Muscle layer of colon (tissue), 2 donors: ENCODE data around the gene FAM13C.

ENCODE experiments used
- H3K27ac ChIP-seq: one replicate; pipeline ENCODE4 v1.7.0; 2013; ENCODE audit warnings: low read depth, mild to moderate bottlenecking, low read length, moderate library complexity
- H3K27me3 ChIP-seq, 2 donors: one replicate each; pipeline ENCODE4 v1.7.0; 2013; ENCODE audit warnings: low read length in 2 of 2, mild to moderate bottlenecking in 2 of 2; ENCODE audit not compliant: insufficient read depth in 2 of 2, control insufficient read depth in 1 of 2
- H3K36me3 ChIP-seq: one replicate; pipeline ENCODE4 v1.7.0; 2013; ENCODE audit warnings: mild to moderate bottlenecking, low read length; ENCODE audit not compliant: insufficient read depth
- H3K4me1 ChIP-seq: one replicate; pipeline ENCODE4 v1.7.0; 2013; ENCODE audit warnings: mild to moderate bottlenecking, low read length; ENCODE audit not compliant: insufficient read depth
- H3K4me3 ChIP-seq, 2 donors: one replicate each; pipeline ENCODE4 v1.7.0; 2013; ENCODE audit warnings: low read length in 2 of 2, low read depth in 1 of 2, mild to moderate bottlenecking in 1 of 2, moderate library complexity in 1 of 2
- H3K9ac ChIP-seq: one replicate; pipeline ENCODE4 v1.7.0; 2013; ENCODE audit warnings: low read length
- H3K9me3 ChIP-seq: one replicate; pipeline ENCODE4 v1.7.0; 2013; ENCODE audit warnings: mild to moderate bottlenecking, low read length
- donor health status: abdominal sarcoma.
- donor health status: Adenocarcinoma of cecum.

The FAM13C gene

DNA sequence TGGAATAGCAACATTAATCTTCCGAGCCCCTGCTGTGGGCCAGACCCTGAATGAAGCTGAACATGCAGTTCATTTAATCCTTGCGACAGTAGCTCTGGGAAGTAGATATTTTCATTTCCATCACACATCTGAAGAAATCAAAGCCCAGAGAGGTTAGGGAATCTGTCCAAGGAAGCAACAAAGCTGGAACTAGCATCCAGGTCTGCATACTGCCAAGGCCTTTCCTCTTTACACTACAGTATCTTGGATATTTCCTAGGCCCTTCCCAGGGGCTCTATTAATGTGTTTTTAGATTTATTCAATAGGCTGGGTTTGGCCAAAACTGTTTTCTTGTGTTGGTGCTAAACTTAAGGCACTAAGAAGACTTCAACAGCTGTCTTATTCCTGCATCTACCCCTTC is 48.1 kb downstream of the FAM13C start:
- no peaks in the 10 kb centered on the region for H3K9me3 ChIP-seq
- H3K4me3 ChIP-seq, result no peak overlapping the region
- H3K9ac ChIP-seq, result no peak overlapping the region
- H3K27ac ChIP-seq, result no peak overlapping the region
- peaks cover 32% of the 10 kb centered on the region for H3K4me1 ChIP-seq
- H3K27me3 ChIP-seq, result no peaks in the 10 kb centered on the region
- H3K36me3 ChIP-seq, result no peaks in the 10 kb centered on the region

DNA sequence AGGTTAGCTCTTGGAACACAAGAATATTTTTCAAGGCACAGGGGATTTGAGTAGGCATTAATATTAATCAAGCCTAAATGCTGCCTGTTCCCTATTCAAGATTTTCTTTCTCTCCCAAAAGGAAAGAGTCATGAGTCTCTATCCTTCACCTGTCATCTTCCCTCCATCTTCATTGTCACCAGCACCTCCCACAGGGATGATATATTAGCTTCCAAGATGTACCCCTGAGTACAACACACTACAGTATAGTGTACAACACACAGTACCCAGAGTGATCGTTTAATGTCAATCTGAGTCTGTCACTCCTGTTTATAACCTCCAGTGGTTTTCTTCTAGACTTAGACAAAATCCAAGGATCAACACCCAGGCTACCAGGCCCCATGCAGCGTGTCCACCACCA is 50.1 kb downstream of the FAM13C start:
- no peaks in the 10 kb centered on the region for H3K9me3 ChIP-seq
- no peak overlapping the region for H3K4me3 ChIP-seq
- peaks cover 24% of the 10 kb centered on the region for H3K4me1 ChIP-seq
- no peak overlapping the region for H3K27ac ChIP-seq
- no peak overlapping the region for H3K9ac ChIP-seq
- H3K27me3 ChIP-seq, result no peaks in the 10 kb centered on the region
- no peaks in the 10 kb centered on the region for H3K36me3 ChIP-seq

DNA sequence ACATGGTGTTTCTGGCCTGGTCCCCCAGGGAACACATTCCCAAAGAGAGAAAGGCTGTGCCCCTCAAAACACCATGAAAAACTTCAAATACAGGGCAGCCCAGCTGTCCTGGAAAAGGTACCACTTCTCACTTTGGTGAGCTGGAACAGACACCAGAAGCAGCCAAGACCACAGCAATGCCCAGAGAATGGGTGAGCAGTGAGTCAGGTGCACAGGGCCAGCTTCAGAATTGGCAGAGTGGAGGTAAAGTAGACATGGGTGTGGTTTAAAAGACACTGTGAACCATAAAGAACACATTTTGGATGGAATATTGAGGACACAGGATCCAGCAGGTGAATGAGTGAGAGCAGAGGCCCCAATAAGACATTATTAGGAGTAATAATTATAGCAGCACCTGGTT is 51.3 kb downstream of the FAM13C start:
- Histone ChIP-seq H3K4me1 (peaks cover 24% of the 10 kb centered on the region), H3K27me3 (no peaks in the 10 kb centered on the region), H3K4me3 (no peak overlapping the region)

DNA sequence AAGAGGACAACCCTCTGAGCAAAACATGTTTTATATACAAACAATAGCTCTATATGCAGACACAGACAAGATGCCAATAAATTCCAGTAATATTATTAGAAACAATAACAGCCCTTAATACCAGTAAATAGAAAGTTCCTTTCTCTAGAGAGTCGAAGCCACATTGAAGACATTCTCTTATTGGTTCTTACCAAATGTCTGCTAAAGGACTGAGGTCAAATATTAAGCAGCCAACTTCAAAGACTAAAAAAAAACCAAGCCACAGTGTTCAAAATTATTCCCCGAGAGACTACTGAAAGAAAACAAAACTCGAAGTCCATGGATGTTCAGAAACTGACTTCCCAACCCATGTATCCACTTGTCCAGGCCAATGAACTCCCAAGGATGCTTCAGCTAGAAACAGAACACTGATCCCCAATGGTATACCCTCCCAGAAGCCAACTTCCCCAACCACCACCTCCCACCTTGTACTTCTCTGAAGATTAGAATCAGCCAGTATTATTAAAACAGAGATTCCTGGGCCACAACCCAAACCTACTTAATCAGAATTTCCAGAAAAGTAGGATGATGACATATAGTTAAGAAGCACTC is 51.9 kb downstream of the FAM13C start:
- Histone ChIP-seq H3K4me3 (no peak overlapping the region), H3K27me3 (no peaks in the 10 kb centered on the region), H3K9ac (no peak overlapping the region), H3K4me1 (peaks cover 19% of the 10 kb centered on the region), H3K27ac (no peak overlapping the region), H3K36me3 (no peaks in the 10 kb centered on the region), H3K9me3 (no peaks in the 10 kb centered on the region)

More for the DNA sequence above, 51.3 kb downstream of the FAM13C start:
- Histone ChIP-seq H3K9me3 (no peaks in the 10 kb centered on the region), H3K9ac (no peak overlapping the region), H3K27ac (no peak overlapping the region), H3K36me3 (no peaks in the 10 kb centered on the region)

DNA sequence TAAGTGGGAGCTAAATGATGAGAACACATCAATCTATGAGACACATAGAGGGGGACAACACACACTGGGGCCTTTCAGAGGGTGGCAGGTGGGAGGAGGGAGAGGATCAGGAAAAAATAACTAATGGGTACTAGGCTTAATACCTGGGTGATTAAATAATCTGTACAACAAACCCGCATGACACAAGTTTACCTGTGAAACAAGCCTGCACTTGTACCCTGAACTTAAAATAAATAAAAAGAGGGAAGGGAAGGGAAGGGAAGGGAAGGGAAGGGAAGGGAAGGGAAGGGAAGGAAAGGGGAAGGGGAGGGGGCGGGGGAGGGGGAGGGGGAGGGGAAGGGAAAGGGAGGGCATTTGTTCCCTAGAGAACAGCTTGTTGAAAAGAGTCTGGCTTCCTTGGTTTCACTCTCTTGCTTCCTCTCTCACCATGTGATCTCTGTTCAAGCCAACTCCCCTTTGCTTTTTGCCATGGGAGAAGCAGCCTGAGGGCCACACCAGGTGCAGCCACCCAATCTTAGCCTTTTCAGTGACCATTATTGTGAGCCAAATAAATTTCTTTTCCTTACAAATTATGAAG is 57.7 kb downstream of the FAM13C start:
- no peak overlapping the region for H3K27ac ChIP-seq

DNA sequence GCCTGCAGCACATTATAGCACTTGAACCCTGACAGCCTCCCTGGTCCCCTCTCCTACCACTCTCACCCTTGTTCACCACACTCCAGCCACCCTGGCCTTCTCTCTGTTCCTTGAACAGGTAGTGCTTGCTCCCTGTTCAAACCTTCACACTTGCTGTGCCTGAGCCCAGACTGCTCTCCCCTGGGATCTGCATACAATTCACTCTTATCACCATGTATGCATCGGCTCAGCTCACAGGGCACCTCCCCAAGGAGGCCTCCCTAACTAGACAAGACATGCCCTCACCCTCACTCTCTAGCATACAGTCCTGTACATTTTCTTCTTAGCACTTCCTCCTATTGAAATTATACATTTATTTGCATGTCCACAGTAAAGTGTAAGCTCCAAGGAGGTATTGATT is 59.3 kb downstream of the FAM13C start:
- Histone ChIP-seq H3K4me3 (no peak overlapping the region), H3K9ac (no peak overlapping the region), H3K27me3 (no peaks in the 10 kb centered on the region), H3K27ac (no peak overlapping the region), H3K4me1 (no peaks in the 10 kb centered on the region), H3K36me3 (no peaks in the 10 kb centered on the region), H3K9me3 (no peaks in the 10 kb centered on the region)

More for the DNA sequence above, 57.7 kb downstream of the FAM13C start:
- H3K4me1 ChIP-seq, result no peaks in the 10 kb centered on the region
- no peaks in the 10 kb centered on the region for H3K27me3 ChIP-seq
- no peaks in the 10 kb centered on the region for H3K36me3 ChIP-seq
- H3K4me3 ChIP-seq, result no peak overlapping the region
- H3K9me3 ChIP-seq, result no peaks in the 10 kb centered on the region
- H3K9ac ChIP-seq, result no peak overlapping the region

DNA sequence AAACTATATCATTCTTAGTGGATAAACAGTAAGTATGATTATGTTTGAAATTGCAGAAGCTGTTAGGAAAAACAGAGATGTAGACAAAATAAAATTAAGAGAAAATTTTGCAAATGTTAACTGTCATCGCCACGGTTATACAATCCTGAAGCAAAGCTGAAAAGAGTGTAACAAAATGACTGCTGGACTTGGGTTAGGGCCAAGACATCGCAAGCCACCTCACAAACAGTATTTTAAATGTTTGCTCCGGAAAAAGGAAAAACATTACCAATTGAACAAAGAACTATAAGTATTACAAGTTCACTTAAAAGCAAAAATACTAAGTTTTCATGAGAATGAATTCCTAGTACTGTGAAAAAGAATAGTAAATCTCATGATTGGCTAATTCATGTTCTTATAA is 60.0 kb downstream of the FAM13C start:
- Histone ChIP-seq H3K9me3 (no peaks in the 10 kb centered on the region), H3K4me3 (no peak overlapping the region), H3K36me3 (no peaks in the 10 kb centered on the region), H3K27me3 (no peaks in the 10 kb centered on the region), H3K27ac (no peak overlapping the region), H3K4me1 (no peaks in the 10 kb centered on the region), H3K9ac (no peak overlapping the region)

DNA sequence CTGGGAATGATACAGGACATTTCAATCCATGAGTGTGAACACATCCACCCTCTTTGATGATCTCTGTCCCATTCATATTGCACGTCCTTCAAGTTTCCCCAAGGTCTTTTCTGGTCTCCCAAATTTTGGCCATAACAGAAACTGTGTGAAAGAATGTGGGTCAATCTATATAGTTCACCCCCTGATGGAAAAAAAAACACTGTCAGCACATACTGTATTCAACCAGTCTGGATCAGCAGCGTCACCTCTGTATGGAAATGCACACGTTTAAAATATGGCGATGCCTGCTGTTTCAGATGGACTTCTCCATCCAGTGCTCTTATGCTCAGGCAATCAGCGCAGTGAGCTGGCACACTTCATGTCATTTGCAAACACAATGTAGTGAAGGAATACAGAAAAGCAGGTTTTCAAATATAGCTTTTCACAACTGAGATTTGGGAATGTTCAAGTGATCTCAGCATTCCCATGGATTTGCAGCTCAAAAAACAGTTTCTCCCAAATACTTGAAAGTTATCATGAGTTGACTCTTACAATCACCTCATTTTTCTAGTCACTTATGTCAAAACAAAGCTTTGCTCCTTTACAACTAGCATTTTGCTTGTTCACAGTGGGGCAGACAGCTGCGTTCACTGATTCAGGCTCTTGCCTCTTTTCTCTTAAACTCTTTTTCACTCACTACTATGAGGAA is 61.1 kb downstream of the FAM13C start:
- Histone ChIP-seq H3K27ac (no peak overlapping the region), H3K9ac (no peak overlapping the region), H3K4me3 (no peak overlapping the region), H3K27me3 (no peaks in the 10 kb centered on the region), H3K9me3 (no peaks in the 10 kb centered on the region), H3K36me3 (no peaks in the 10 kb centered on the region), H3K4me1 (peaks cover 9% of the 10 kb centered on the region)

DNA sequence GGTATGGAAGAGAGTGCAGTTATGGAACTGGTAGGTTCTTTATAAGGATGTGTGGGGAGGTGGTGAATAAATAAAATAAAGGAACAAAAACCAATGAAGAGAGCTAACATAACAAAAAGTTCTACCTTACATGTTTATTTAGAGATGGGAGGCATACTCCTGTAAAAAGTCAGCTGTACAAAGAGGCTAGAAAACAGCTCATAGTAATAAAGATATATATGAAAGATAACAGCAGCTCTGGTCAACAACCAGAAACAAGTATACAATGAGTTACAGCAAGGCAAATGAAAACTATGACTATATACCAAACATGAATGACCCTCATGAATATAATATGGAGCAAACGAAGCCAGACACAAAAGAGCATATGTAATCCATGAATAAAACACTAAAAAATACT is 62.0 kb downstream of the FAM13C start:
- Histone ChIP-seq H3K36me3 (no peaks in the 10 kb centered on the region), H3K27me3 (no peaks in the 10 kb centered on the region), H3K27ac (no peak overlapping the region), H3K9ac (no peak overlapping the region), H3K4me3 (no peak overlapping the region), H3K9me3 (no peaks in the 10 kb centered on the region), H3K4me1 (peaks cover 16% of the 10 kb centered on the region)

DNA sequence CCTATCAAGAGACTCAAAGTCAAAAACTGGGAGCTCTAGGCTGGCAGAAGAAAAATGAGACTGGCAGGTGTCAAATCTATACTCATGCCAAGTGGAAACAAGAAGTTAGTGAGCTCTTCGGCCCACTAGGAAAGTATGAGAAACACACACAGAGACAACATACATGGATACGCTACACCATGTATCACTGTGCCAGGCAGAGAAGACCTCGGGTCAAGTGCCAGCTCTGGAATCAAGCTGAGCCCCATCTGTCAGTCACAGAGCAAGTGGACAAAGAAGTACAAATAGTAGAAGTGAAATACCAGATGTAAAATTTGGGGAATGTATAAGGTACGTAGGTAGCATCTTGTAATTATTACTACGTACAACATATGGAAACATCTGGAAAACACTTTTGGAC is 62.4 kb downstream of the FAM13C start:
- no peak overlapping the region for H3K9ac ChIP-seq
- no peaks in the 10 kb centered on the region for H3K27me3 ChIP-seq
- H3K4me3 ChIP-seq, result no peak overlapping the region
- no peak overlapping the region for H3K27ac ChIP-seq
- no peaks in the 10 kb centered on the region for H3K36me3 ChIP-seq
- no peaks in the 10 kb centered on the region for H3K9me3 ChIP-seq
- peaks cover 20% of the 10 kb centered on the region for H3K4me1 ChIP-seq

DNA sequence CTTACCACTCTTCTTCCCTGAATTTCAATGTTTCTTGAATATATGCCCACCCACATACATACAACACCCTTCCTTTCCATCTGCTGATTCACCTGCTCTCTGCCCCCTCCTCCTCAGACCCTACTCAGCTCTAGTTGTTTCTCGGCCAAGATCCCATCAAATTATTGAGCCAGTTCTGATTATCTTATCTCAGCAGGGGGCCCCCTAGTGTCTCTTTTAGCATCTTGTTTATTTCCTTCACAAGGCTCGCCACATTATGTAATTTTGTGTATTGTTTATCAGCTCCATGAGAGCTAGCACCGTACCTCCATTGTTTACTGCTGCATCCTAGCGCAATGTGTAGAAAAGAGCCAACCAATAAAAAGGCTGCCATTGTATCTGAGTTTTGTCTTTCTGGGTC is 71.9 kb downstream of the FAM13C start:
- no peaks in the 10 kb centered on the region for H3K36me3 ChIP-seq
- no peak overlapping the region for H3K9ac ChIP-seq
- H3K4me3 ChIP-seq, result no peak overlapping the region
- no peak overlapping the region for H3K27ac ChIP-seq
- H3K9me3 ChIP-seq, result no peaks in the 10 kb centered on the region
- H3K27me3 ChIP-seq, result no peaks in the 10 kb centered on the region
- H3K4me1 ChIP-seq, result peaks cover 31% of the 10 kb centered on the region

DNA sequence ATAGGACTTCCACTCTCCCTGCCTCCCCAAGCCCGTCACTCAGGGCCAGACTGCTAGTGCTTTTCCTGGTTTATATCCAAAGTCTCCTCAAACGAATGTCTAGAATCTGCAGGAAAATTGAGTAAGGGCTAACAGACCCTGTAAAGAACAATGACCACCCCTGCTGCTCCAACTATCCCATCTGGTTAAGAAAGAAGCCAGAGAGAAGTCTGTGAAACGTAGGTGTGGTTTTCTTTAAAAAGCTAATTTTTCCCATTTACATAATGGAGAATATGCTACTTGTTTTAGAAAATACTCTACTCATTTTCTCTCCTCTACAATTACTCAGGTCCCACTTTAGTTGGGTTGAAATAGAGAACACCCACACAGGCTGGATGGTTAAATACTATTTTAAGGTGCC is 72.5 kb downstream of the FAM13C start:
- Histone ChIP-seq H3K9me3 (no peaks in the 10 kb centered on the region), H3K27me3 (no peaks in the 10 kb centered on the region), H3K36me3 (no peaks in the 10 kb centered on the region), H3K4me3 (no peak overlapping the region), H3K9ac (no peak overlapping the region), H3K27ac (no peak overlapping the region), H3K4me1 (peaks cover 31% of the 10 kb centered on the region)
